Effector memory CD4-positive, alpha-beta T cell (primary cell): ENCODE results near the gene GFRA4.

ENCODE experiments used
- DNase-seq, 3 donors: peaks; one replicate each; pipeline ENCODE4 v3.0.0-alpha.2; 2020
- H3K27ac ChIP-seq: 2 replicates; pipeline ENCODE4 v1.7.0; 2013; ENCODE audit warnings: mild to moderate bottlenecking, low read length, moderate library complexity; ENCODE audit not compliant: insufficient read depth, poor library complexity, severe bottlenecking
- H3K27me3 ChIP-seq: replicated peaks from 2 replicates; pipeline ENCODE4 v1.7.0; 2013; ENCODE audit warnings: mild to moderate bottlenecking, low read length; ENCODE audit not compliant: insufficient read depth, control insufficient read depth, poor library complexity, severe bottlenecking
- H3K36me3 ChIP-seq: 2 replicates; pipeline ENCODE4 v1.7.0; 2013; ENCODE audit warnings: mild to moderate bottlenecking, low read length, moderate library complexity; ENCODE audit not compliant: control insufficient read depth, insufficient read depth
- H3K4me1 ChIP-seq: 2 replicates; pipeline ENCODE4 v1.7.0; 2013; ENCODE audit warnings: low read length, mild to moderate bottlenecking; ENCODE audit not compliant: control insufficient read depth, insufficient read depth, poor library complexity, severe bottlenecking
- H3K4me3 ChIP-seq: 2 replicates; pipeline ENCODE4 v1.7.0; 2013; ENCODE audit warnings: low read length, low read depth, mild to moderate bottlenecking; ENCODE audit not compliant: insufficient read depth, poor library complexity, severe bottlenecking
- H3K9me3 ChIP-seq: 2 replicates; pipeline ENCODE4 v1.7.0; 2013; ENCODE audit warnings: mild to moderate bottlenecking, low read length, moderate library complexity; ENCODE audit not compliant: control insufficient read depth

The GFRA4 gene

DNA sequence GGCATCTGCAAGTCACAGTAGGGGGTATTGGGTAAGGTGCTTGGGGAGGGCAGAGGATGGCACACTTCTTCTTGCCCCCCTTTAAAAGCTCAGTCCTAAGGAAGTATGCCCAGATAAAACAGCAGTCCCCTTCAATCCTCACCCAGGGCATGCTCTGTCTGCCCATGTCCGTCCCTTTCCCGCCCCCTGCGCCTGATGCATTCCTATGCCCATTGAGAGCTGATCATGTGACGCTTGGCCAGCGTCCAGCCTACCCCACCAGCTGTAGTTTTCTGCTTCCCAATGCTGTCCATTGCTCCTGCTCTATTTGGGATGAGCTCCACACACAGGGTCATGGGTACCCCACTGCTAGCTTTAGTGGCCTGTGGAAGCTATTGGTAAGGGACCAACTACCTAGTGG lies 40.9 kb upstream of the GFRA4 start:
- H3K4me3 ChIP-seq: no peak overlapping the region
- no peaks in the 10 kb centered on the region for H3K27me3 ChIP-seq
- DNase-seq: no peak
- no peaks in the 10 kb centered on the region for H3K4me1 ChIP-seq
- no peak overlapping the region for H3K27ac ChIP-seq
- no peaks in the 10 kb centered on the region for H3K36me3 ChIP-seq
- no peaks in the 10 kb centered on the region for H3K9me3 ChIP-seq

GRCh38 chr20:3702611-3703391 lies 39.6 kb upstream of the GFRA4 start:
- Histone ChIP-seq H3K36me3 (no peaks in the 10 kb centered on the region), H3K9me3 (no peaks in the 10 kb centered on the region), H3K4me1 (no peaks in the 10 kb centered on the region), H3K27me3 (no peaks in the 10 kb centered on the region), H3K27ac (no peak overlapping the region), H3K4me3 (no peak overlapping the region)
- no peak for DNase-seq

DNA sequence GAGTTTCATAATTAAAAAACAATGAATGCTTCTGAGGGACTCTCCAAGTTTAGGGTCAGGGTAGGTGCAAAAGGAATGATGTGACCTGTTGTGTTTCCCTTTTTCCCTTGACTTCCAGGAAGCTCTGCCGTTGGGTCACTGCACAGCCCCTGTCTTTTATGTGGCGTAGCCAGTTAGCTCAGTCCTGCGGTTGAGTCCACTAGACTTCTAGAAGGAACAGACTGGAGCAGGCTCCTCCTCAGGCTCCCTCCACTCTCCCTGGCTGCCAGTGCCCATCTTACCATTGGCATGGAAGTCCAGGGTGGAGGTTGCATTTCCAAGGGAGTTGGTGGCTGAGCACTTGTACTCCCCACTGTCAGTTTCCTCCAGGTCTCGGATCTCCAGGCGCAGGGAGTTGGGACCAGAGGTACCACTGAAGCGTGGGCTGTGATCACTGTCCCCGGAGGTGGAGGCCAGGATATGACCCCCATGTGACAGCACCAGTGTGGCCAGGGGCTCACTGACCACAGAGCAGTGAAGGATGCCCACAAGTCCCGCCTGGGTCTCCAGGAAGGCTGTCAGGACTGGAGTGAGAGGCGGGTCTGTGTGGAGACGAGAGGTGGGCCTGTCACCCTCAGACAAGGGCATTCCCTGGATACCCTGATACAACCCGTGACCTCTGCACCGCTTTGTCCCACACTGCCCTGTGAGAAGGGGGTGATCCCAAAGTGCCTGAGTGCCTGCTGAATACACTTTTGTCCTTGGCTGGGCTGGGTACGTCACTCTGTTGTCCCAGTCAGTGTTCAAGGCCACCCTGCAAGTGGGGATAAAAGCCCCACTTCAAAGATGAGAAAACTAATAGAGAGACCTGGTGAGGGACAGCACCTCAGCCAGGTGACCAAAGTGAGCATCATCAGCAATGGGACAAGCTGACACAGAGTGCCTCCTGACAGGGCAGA lies 38.1 kb upstream of the GFRA4 start:
- H3K36me3 ChIP-seq: no peaks in the 10 kb centered on the region
- no peak overlapping the region for H3K4me3 ChIP-seq
- DNase-seq: no peak
- H3K27me3 ChIP-seq: no peaks in the 10 kb centered on the region
- H3K4me1 ChIP-seq: no peaks in the 10 kb centered on the region
- H3K9me3 ChIP-seq: no peaks in the 10 kb centered on the region
- no peak overlapping the region for H3K27ac ChIP-seq

GRCh38 chr20:3699037-3699436 lies 35.8 kb upstream of the GFRA4 start:
- Histone ChIP-seq H3K27ac (no peak overlapping the region), H3K4me3 (no peak overlapping the region), H3K4me1 (no peaks in the 10 kb centered on the region), H3K36me3 (no peaks in the 10 kb centered on the region), H3K27me3 (no peaks in the 10 kb centered on the region), H3K9me3 (no peaks in the 10 kb centered on the region)
- no peak for DNase-seq

GRCh38 chr20:3698591-3699001 lies 35.4 kb upstream of the GFRA4 start:
- H3K4me3 ChIP-seq: no peak overlapping the region
- H3K4me1 ChIP-seq: no peaks in the 10 kb centered on the region
- no peaks in the 10 kb centered on the region for H3K27me3 ChIP-seq
- no peaks in the 10 kb centered on the region for H3K36me3 ChIP-seq
- no peak overlapping the region for H3K27ac ChIP-seq
- no peaks in the 10 kb centered on the region for H3K9me3 ChIP-seq
- DNase-seq: no peak

DNA sequence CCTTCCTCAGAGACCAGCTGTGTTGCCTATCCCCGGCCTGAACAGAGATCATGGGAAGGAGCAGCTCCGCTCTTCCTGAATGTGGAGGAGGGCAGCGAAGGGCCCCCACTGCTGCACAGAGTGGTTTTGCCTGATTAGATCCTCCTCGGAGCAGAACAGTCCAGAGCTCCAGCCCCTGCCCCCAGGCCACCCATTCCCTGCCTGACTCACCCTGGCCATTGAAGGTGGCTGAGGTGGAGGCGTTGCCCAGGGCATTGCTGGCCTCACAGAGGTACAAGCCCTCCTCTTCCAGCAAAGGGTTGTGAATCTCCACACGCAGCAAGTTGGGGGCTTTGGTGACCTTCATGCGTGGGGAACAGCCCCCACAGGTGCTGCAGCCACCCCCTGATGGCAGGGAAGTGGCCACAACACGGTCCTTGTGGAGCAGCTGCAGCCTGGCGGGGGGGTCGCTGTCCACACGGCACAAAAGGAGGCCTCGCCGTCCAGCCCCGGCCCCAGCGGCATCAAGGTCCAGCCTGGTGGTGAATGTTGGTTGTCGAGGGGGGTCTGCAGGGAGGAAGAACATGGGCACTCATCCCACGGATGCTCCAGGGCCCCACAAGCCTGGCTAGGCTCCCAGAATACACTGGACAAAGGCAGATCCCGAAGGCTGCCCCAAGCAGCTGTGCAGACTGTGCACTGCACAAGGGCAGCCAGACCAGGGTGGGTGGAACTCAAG lies 34.5 kb upstream of the GFRA4 start:
- Histone ChIP-seq H3K4me1 (no peaks in the 10 kb centered on the region), H3K4me3 (no peak overlapping the region), H3K27me3 (no peaks in the 10 kb centered on the region), H3K36me3 (no peaks in the 10 kb centered on the region), H3K9me3 (no peaks in the 10 kb centered on the region), H3K27ac (no peak overlapping the region)
- DNase-seq: no peak

DNA sequence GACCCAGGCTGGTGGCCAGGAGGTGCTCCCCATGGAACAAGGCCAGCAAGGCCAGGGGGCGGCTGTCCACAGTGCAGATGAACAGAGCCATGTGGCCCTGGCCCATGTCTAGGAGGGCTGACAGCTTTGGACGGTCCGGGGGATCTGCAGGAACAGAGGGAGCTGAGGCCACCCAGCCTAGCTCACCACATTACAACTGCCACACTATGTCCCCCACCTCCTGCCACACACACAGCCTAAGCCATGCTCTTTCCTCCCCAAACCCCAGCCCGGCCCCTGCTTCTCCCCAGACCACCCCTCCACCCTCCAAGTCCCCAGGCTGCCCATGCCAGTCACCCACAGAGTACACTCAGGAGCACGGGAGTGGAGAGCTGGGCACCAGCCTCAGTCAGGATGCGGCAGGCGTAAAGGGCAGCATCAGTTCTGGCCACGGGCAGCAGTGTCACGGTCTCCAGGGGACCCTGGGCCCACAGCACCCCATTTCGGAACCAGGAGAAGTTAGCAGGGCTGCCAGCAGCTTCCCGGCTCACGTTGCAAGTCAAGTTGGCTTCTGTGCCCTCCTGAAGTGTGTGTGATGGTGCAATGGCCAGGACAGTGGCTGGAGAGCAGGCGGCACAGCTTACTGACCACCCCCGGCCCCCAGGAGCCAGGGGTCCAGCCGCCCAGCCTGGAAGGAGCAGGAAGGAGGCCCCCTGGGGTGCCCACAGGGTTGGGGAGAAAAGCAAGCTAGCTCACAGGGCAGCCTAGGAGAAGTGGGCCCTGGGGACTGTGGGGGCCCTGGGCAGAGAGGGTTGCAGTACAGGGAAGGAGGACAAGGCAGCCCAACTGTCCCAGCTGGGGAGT lies 33.8 kb upstream of the GFRA4 start:
- no peaks in the 10 kb centered on the region for H3K36me3 ChIP-seq
- H3K9me3 ChIP-seq: no peaks in the 10 kb centered on the region
- H3K27ac ChIP-seq: no peak overlapping the region
- H3K4me3 ChIP-seq: no peak overlapping the region
- DNase-seq: no peak
- H3K27me3 ChIP-seq: no peaks in the 10 kb centered on the region
- no peaks in the 10 kb centered on the region for H3K4me1 ChIP-seq

- Histone ChIP-seq H3K27ac (no peak overlapping the region), H3K4me1 (no peaks in the 10 kb centered on the region), H3K36me3 (no peaks in the 10 kb centered on the region), H3K4me3 (no peak overlapping the region), H3K27me3 (no peaks in the 10 kb centered on the region), H3K9me3 (no peaks in the 10 kb centered on the region)
- no peak for DNase-seq
Measured at GRCh38 chr20:3696200-3696599, 33.0 kb upstream of the GFRA4 start.

DNA sequence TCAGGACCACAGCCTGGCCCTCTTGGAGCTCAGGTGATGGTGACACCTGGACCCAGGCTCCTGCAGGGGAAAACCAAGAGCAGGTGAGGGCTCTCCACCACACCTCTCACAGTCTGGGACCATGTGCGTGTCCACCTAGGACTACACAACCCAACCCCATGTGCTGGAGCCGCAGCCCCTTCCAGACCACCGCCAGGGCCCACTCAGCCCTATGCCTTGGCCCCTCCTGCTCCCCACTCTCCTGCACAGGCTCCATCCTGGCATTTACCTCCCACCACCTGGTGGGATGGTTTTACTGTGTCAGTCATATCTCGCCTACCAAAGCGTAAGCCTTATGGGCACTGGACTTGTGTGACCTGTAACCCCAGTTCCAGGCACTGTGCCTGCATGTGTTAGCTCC lies 31.7 kb upstream of the GFRA4 start:
- H3K9me3 ChIP-seq: no peaks in the 10 kb centered on the region
- no peaks in the 10 kb centered on the region for H3K36me3 ChIP-seq
- no peak overlapping the region for H3K27ac ChIP-seq
- H3K4me1 ChIP-seq: no peaks in the 10 kb centered on the region
- no peak for DNase-seq
- no peaks in the 10 kb centered on the region for H3K27me3 ChIP-seq
- no peak overlapping the region for H3K4me3 ChIP-seq
